PC-3 (cell line): ENCODE measurements around the gene SLC5A10. TPM values are rescaled to one million over a fixed set of nuclear protein-coding genes. Genes with fewer than 3 reads are reported as not detected.
"Not testable (repeated sequence)": the region's sequence is repeated elsewhere in the genome, so short reads cannot be mapped to it uniquely, and the experiment has no call there.

ENCODE experiments used
- ATAC-seq: fragments of 200-7000 bp; cut with Tn5 transposase; 2 replicates; pipeline ENCODE4 v1.9.1; 2020; ENCODE audit warnings: mild to moderate bottlenecking, moderate library complexity
- BruUV-seq: library from RNA; stranded (reverse); fragments of 400-500 nt; replicated peaks from 2 replicates; lab custom pipeline; 2021; lab: Mats Ljungman, UMichigan
- CTCF ChIA-PET: fragments of 300-600 bp; sonication (Branson Sonifier 250); formaldehyde crosslinking; loops from one replicate; lab custom pipeline; 2022; ENCODE audit warnings: antibody characterized with exemption; lab: Charles Lee
- POLR2A ChIA-PET: fragments of 300-600 bp; sonication (Branson Sonifier 250); formaldehyde crosslinking; loops from one replicate; lab custom pipeline; 2022; ENCODE audit warnings: antibody characterized with exemption; ENCODE audit not compliant: unreplicated experiment; lab: Charles Lee
- DNase-seq: peaks from one replicate; pipeline ENCODE4 v3.0.0-alpha.2; 2015
- H2AFZ ChIP-seq: fragments of 300-600 bp; sonication (generic); 2 replicates; pipeline ENCODE4 v1.6.0; 2016; ENCODE audit warnings: antibody characterized with exemption, low read length
- H3F3A ChIP-seq: fragments of 300-600 bp; sonication (generic); one replicate; pipeline ENCODE4 v1.6.0; 2017; ENCODE audit warnings: antibody characterized with exemption, low read length, control low read depth, mild to moderate bottlenecking; ENCODE audit not compliant: unreplicated experiment
- H3K27ac ChIP-seq: fragments of 300-600 bp; sonication (generic); 2 replicates; pipeline ENCODE4 v1.5.1; 2016; ENCODE audit warnings: mild to moderate bottlenecking, low read length
- H3K27me3 ChIP-seq: fragments of 300-600 bp; sonication (generic); 2 replicates; pipeline ENCODE4 v1.6.1; 2016; ENCODE audit warnings: low read length, mixed read lengths
- H3K36me3 ChIP-seq: fragments of 300-600 bp; sonication (generic); 2 replicates; pipeline ENCODE4 v1.6.1; 2016; ENCODE audit warnings: low read depth, mixed run types, low read length, mixed read lengths
- H3K4me1 ChIP-seq: fragments of 300-600 bp; sonication (generic); 2 replicates; pipeline ENCODE4 v1.5.1; 2016; ENCODE audit warnings: low read length; ENCODE audit not compliant: insufficient read depth
- H3K4me2 ChIP-seq: fragments of 300-600 bp; sonication (generic); 2 replicates; pipeline ENCODE4 v1.6.0; 2016; ENCODE audit warnings: low read length
- H3K4me3 ChIP-seq: fragments of 300-600 bp; sonication (generic); 2 replicates; pipeline ENCODE4 v1.5.1; 2016; ENCODE audit warnings: mild to moderate bottlenecking, low read length, mixed read lengths
- H3K79me2 ChIP-seq: fragments of 300-600 bp; sonication (generic); 2 replicates; pipeline ENCODE4 v1.6.1; 2017; ENCODE audit warnings: low read length, mixed read lengths
- H3K9ac ChIP-seq: fragments of 300-600 bp; sonication (generic); 2 replicates; pipeline ENCODE4 v1.6.0; 2016; ENCODE audit warnings: mild to moderate bottlenecking, low read length
- H3K9me2 ChIP-seq: fragments of 300-600 bp; sonication (generic); replicated peaks from 2 replicates; pipeline ENCODE4 v1.6.1; 2016; ENCODE audit warnings: mixed run types, low read length, mixed read lengths
- H3K9me3 ChIP-seq: fragments of 300-600 bp; sonication (generic); 2 replicates; pipeline ENCODE4 v1.6.1; 2016; ENCODE audit warnings: low read length, mixed read lengths
- H4K20me1 ChIP-seq: fragments of 300-600 bp; sonication (generic); 2 replicates; pipeline ENCODE4 v1.6.1; 2016; ENCODE audit warnings: low read length, mixed read lengths
- EZH2 ChIP-seq: fragments of 300-600 bp; sonication (generic); IDR thresholded peaks from one replicate; pipeline ENCODE4 v1.6.1; 2017; ENCODE audit warnings: antibody characterized with exemption, mild to moderate bottlenecking, low read length; ENCODE audit not compliant: unreplicated experiment
- EZH2phosphoT487 ChIP-seq: fragments of 300-600 bp; sonication (generic); IDR thresholded peaks from 2 replicates; pipeline ENCODE4 v1.6.1; 2018; ENCODE audit warnings: mild to moderate bottlenecking, antibody characterized with exemption, low read length, borderline replicate concordance
- intact Hi-C: fragments of 100-400 bp; cut with micrococcal nuclease; formaldehyde crosslinking; loops from 2 replicates; pipeline ENCODE4 v1.9.0; 2023
- total RNA-seq: library from RNA; depleted of rRNA; stranded (reverse); fragments of >200 nt; gene quantifications from 2 replicates; pipeline ENCODE4 v1.2.3, GENCODE V29; 2014
- TF ChIP-seq, protein P1 (sequence below): fragments of 300-600 bp; sonication (generic); conservative IDR thresholded peaks from 2 replicates; pipeline ENCODE4 v1.5.1; 2017; ENCODE audit warnings: antibody characterized with exemption, low read depth, mild to moderate bottlenecking, low read length

Gene SLC5A10
- total RNA-seq, 1 experiment from 2014 or later = not detected

DNA sequence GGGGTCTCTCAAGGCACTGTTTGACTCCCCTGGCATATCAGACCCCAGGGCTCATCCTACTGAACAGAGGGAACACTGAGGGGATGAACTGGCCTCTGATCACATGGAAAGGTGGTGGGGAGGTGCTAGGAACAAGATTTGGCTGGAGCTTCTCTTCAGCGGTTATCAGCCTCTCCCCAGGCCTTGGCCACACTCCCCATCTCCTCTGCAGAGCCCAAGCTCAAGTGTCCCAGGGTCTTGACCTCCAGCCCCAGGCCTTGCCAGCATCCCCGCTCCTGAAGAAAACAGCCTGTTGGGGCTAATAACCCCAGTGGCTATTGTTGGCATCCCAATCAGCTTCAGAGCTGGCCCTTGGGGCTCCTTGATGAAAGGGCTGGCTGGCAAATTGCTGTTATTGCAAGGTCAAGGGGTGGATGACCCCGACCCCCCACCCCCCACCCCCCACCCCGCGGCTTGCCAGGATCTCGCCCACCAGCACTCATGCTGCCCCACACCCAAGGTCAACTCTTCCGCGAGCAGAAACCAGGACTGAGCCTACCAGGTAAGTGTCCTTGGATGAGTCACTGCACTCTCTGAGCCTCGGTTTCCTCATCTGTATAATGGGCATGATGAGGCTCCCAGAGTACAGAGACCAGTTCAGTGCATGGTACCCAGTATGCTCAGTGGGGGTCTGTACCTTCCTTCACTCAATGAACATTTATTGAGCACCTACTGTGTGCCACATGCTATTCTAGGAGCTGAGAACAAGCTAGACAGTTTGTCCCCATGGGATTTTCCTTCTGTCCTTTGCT, 71.4 kb downstream of the SLC5A10 start:
- Histone ChIP-seq H3K4me3 (no peak overlapping the region), H3F3A (no peaks in the 10 kb centered on the region), H3K27ac (no peak overlapping the region), H4K20me1 (no peaks in the 10 kb centered on the region), H3K36me3 (no peaks in the 10 kb centered on the region), H3K9ac (no peak overlapping the region), H3K27me3 (no peaks in the 10 kb centered on the region), H3K4me1 (peaks cover 3% of the 10 kb centered on the region; the same call in 1 of the 2 replicates), H3K4me2 (no peak overlapping the region), H3K9me2 (no peaks in the 10 kb centered on the region), H3K9me3 (no peaks in the 10 kb centered on the region), H3K79me2 (no peaks in the 10 kb centered on the region), H2AFZ (no peak overlapping the region)
- no peak for ATAC-seq
- ChIA-PET CTCF (no interaction called here), POLR2A (no interaction called here)
- no peak for DNase-seq
- intact Hi-C loops = no loop called here
- TF ChIP-seq, protein P1, sequence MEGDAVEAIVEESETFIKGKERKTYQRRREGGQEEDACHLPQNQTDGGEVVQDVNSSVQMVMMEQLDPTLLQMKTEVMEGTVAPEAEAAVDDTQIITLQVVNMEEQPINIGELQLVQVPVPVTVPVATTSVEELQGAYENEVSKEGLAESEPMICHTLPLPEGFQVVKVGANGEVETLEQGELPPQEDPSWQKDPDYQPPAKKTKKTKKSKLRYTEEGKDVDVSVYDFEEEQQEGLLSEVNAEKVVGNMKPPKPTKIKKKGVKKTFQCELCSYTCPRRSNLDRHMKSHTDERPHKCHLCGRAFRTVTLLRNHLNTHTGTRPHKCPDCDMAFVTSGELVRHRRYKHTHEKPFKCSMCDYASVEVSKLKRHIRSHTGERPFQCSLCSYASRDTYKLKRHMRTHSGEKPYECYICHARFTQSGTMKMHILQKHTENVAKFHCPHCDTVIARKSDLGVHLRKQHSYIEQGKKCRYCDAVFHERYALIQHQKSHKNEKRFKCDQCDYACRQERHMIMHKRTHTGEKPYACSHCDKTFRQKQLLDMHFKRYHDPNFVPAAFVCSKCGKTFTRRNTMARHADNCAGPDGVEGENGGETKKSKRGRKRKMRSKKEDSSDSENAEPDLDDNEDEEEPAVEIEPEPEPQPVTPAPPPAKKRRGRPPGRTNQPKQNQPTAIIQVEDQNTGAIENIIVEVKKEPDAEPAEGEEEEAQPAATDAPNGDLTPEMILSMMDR = no peak
- TF ChIP-seq EZH2 = no peak
- no TSS peak for BruUV-seq

DNA sequence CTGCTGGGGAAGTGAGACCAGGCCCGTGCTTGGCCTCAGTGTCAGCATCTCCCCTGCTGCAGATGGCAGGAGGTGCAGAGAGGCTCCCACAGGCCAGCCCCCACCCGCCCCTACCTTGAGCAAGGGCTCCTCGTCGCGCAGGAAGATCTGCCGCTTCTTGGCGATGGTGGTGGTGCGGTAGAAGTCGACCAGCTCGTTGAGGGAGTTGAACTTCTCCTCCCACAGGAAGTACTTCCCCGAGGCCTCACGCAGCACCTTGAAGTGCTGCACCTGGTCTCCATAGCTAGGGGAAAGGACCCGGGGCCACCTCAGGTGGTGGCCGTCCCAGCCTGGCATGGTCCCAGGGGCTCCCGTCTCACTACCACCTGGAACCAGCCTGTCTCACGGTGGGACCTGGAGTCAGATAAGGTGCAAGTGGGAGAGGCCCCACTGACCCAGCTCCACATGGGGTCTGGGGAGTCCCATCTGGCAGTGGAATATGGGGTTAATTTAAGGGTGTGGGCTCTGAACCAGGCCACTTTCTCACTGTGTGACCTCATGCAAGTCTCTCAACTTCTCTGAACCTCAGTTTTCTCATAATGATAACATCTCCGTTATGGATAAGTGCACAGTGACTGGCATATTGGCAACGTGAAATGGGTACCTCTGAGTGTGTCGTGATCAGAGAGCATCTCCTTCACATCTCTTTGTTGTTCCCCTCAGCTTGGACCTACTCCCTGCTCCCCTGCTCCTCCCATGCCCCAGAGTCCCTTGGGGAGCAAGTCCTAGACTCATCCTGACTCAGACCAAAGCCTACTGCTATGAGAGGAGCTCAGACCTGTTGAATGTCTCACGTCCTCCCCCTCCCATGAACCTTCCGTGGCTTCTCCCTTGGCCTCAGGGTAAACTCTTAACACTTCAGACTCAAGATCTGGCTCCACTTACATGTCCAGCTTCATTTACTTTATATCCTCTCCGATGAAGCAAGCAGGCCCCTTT, 72.4 kb downstream of the SLC5A10 start:
- no peak for ATAC-seq
- no peaks in the 10 kb centered on the region for H3K36me3 ChIP-seq
- DNase-seq = peak; percentile 39
- no peak overlapping the region for H2AFZ ChIP-seq
- ChIA-PET CTCF (no interaction called here), POLR2A (no interaction called here)
- BruUV-seq = no TSS peak
- H3K9me2 ChIP-seq = no peaks in the 10 kb centered on the region
- H3K9ac ChIP-seq = no peak overlapping the region
- peaks cover 3% of the 10 kb centered on the region; the same call in 1 of the 2 replicates for H3K4me1 ChIP-seq
- no peak overlapping the region for H3K27ac ChIP-seq
- no peaks in the 10 kb centered on the region for H3K9me3 ChIP-seq
- no peaks in the 10 kb centered on the region for H3K27me3 ChIP-seq
- no peak overlapping the region for H3K4me3 ChIP-seq
- TF ChIP-seq EZH2phosphoT487 = no peak
- no peak for TF ChIP-seq EZH2
- TF ChIP-seq, protein P1 = no peak
- no peaks in the 10 kb centered on the region for H3K79me2 ChIP-seq
- no peaks in the 10 kb centered on the region for H3F3A ChIP-seq
- intact Hi-C loops = no loop called here
- H4K20me1 ChIP-seq = no peaks in the 10 kb centered on the region
- no peak overlapping the region for H3K4me2 ChIP-seq

DNA sequence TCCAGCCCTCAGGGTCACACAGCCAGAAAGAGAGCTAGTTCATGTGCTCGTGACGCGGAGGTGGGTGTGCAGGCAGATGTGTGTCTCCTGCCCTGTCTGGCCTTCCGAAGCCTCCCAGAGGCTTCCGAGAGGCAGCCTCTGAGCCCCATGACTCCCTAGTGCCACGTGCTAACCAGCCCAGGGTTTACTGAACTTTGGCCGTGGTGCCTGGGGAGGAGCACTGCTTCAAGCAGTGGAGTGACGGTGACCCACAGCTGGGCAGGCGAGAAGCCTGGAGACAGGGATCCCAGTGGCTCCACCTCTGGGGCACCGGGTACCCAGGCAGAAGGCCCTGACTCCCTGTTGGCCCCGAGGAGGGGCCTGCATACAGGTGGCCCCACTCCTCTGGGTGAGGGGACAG, 76.7 kb downstream of the SLC5A10 start:
- ATAC-seq = not testable (repeated sequence)

DNA sequence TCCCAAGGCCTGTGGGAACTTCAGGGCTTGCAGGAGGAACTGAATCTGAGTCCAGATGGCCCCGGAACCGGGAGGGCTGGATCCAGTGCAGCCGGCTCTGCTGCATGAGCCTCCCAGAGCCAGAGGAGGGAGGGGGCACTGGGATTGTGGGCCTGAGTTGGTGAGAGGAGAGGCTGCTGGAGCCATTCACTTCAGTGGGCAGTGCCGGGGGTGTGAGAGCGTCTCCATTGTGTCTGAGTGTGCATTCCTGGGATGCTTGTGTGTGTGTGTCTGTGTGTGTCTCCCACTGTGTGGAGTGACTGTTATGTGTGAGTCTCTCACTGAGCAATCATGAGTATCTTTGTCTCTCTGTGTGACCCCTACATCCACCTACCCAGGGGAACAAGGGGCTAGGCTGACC, 77.8 kb downstream of the SLC5A10 start:
- BruUV-seq, intact Hi-C loops, H3K4me1 ChIP-seq, H4K20me1 ChIP-seq, H3K36me3 ChIP-seq, H3K79me2 ChIP-seq, DNase-seq, H3K9me3 ChIP-seq, H3K27me3 ChIP-seq, POLR2A ChIA-PET, H3K4me3 ChIP-seq, CTCF ChIA-PET, H3K9ac ChIP-seq, H3K9me2 ChIP-seq, H3K4me2 ChIP-seq, H2AFZ ChIP-seq, H3K27ac ChIP-seq, ATAC-seq, H3F3A ChIP-seq: not testable (repeated sequence)

More for the DNA sequence above, 76.7 kb downstream of the SLC5A10 start:
- H3K9me2 ChIP-seq, H3K27me3 ChIP-seq, H4K20me1 ChIP-seq, DNase-seq, H3K9me3 ChIP-seq, H3K9ac ChIP-seq, intact Hi-C loops, H3K79me2 ChIP-seq, BruUV-seq, H3K36me3 ChIP-seq, H3K4me1 ChIP-seq, POLR2A ChIA-PET, H2AFZ ChIP-seq, CTCF ChIA-PET, H3F3A ChIP-seq, H3K4me2 ChIP-seq, H3K27ac ChIP-seq, H3K4me3 ChIP-seq: not testable (repeated sequence)
